ENCODE results near the gene IPCEF1. TPM values are rescaled to one million over a fixed set of nuclear protein-coding genes. Genes with fewer than 3 reads are reported as not detected.

Gene IPCEF1
- total RNA-seq, 2 donors from 2014 or later: 0.51 to 0.93 TPM

DNA sequence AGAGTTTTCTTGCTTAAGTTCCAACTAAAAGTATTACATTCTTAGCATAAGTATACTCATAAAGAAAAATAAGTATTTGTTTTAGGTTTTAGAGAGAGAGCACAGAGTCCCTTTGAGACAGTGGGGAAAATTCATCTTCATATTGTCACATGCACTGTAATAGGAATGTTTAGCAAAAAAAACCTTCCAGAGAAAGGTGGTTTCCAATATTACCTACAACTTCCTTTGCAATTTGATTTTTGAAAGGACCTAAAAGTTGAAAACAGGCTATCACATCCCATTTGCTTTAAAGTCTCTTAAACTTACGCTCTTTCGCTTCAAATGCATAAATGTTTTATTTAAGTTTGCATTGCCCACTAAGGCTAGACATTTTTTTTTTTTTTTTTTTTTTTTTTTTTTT is 231.2 kb downstream of the IPCEF1 start:
- no peak overlapping the region for H3K4me3 ChIP-seq
- no peak overlapping the region for H3K27ac ChIP-seq
- no peaks in the 10 kb centered on the region for H3K36me3 ChIP-seq
- no peaks in the 10 kb centered on the region for H3K4me1 ChIP-seq
- DNase-seq (ENCODE audit: low spot score): no peak
- no peaks in the 10 kb centered on the region for H3K27me3 ChIP-seq
- peaks cover 0 to 8% of the 10 kb centered on the region in 2 donors for H3K9me3 ChIP-seq
- TF ChIP-seq, protein P1, sequence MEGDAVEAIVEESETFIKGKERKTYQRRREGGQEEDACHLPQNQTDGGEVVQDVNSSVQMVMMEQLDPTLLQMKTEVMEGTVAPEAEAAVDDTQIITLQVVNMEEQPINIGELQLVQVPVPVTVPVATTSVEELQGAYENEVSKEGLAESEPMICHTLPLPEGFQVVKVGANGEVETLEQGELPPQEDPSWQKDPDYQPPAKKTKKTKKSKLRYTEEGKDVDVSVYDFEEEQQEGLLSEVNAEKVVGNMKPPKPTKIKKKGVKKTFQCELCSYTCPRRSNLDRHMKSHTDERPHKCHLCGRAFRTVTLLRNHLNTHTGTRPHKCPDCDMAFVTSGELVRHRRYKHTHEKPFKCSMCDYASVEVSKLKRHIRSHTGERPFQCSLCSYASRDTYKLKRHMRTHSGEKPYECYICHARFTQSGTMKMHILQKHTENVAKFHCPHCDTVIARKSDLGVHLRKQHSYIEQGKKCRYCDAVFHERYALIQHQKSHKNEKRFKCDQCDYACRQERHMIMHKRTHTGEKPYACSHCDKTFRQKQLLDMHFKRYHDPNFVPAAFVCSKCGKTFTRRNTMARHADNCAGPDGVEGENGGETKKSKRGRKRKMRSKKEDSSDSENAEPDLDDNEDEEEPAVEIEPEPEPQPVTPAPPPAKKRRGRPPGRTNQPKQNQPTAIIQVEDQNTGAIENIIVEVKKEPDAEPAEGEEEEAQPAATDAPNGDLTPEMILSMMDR (IDR thresholded peaks at IDR 0.05): no peak

DNA sequence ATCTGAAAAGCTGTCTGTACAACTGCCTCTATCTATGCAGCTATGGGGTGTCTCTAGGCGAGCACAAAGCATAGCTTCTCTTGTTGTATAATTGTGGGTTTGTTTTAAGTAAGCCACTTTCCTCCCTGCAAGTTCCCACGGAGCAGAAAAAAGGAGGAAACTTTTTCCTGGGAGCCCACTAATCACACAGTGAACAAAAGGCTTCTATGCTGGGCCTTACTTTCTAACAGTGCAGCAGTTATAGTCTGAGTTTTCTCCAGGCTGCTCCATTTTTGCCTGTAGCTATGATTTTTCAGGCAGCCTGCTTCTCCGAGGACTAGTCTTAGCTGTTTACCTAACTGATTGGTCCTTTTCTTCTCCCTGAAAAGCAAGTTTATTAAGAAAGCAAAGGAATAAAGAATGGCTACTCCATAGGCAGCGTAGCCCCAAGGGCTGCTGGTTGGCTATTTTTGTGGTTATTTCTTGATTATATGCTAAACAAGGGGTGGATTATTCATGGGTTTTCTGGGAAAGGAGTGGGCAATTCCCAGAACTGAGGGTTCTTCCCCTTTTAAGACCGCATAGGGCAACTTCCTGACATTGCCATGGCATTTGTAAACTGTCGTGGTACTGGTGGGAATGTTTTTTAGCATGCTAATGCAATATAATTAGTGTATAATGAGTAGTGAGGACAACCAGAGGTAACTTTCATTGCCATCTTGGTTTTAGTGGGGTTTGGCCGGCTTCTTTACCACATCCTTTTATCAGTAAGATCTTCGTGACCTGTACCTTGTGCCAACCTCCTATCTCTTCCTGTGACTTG is 233.2 kb downstream of the IPCEF1 start:
- Histone ChIP-seq H3K4me3 (no peak overlapping the region), H3K27ac (no peak overlapping the region), H3K9me3 (peaks cover 0 to 8% of the 10 kb centered on the region in 2 donors), H3K36me3 (no peaks in the 10 kb centered on the region), H3K27me3 (no peaks in the 10 kb centered on the region), H3K4me1 (no peaks in the 10 kb centered on the region)
- no peak for DNase-seq (ENCODE audit: low spot score)
- TF ChIP-seq, protein P1 (IDR thresholded peaks at IDR 0.05): no peak

DNA sequence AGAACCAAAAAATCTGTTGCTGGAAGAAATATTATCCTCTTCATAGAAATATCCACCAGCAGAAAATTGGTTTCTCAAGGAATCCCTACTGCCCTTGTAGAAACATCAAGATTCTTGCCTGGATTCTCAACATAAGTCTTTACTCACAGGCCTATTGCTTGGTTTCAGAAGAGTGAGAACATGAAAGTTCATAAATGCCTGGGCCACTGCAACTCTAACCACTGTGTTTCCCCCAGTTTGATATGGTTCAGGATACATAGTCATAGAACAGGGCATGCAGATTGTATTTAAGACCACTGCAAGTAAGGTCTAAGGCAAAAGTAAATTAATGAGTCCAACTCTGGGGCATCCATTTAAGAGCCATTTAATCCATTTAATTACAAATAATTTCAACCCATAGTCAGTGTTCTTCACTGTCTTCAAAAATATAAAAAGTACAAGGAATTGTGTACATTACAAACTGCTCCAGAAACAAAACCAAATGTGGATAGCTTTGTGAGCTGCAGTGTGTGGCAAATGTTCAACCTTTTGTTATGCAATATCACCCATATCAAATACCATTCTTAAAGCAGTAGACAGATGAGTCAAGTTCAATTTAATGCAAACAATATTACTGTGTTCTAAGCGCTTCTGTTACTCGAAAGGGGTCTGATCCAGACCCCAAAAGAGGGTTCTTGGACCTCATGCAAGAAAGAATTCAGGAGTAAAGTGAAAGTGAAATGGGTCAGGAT is 234.2 kb downstream of the IPCEF1 start:
- no peaks in the 10 kb centered on the region for H3K4me1 ChIP-seq
- no peaks in the 10 kb centered on the region for H3K27me3 ChIP-seq
- no peak overlapping the region for H3K4me3 ChIP-seq
- TF ChIP-seq, protein P1 (IDR thresholded peaks at IDR 0.05): no peak
- H3K27ac ChIP-seq: no peak overlapping the region
- H3K36me3 ChIP-seq: no peaks in the 10 kb centered on the region
- peaks cover 0 to 8% of the 10 kb centered on the region in 2 donors for H3K9me3 ChIP-seq
- no peak for DNase-seq (ENCODE audit: low spot score)

DNA sequence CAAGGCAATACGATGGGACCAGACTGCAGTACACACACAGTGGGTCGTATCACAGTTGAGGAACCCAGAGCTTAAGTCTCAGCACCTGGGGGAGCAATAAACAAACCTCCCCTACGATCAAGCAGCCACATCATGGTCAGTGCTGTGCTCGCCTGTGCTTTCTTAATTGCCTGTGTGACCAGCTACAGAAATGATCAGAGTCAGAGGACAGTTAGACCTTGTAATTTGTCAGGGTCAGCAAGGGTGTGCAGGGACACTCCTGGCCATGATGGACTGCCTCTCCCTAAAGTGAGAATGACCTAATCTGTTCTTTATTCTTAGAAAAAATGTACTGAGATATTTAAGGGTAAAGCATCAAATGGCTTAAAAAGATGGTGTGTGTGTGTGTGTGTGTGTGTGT is 239.1 kb downstream of the IPCEF1 start:
- Histone ChIP-seq H3K4me3 (no peak overlapping the region), H3K27ac (no peak overlapping the region), H3K27me3 (no peaks in the 10 kb centered on the region), H3K9me3 (peaks cover 0 to 4% of the 10 kb centered on the region in 2 donors), H3K36me3 (no peaks in the 10 kb centered on the region), H3K4me1 (no peaks in the 10 kb centered on the region)
- no peak for DNase-seq (ENCODE audit: low spot score)
- TF ChIP-seq, protein P1 (IDR thresholded peaks at IDR 0.05): no peak

DNA sequence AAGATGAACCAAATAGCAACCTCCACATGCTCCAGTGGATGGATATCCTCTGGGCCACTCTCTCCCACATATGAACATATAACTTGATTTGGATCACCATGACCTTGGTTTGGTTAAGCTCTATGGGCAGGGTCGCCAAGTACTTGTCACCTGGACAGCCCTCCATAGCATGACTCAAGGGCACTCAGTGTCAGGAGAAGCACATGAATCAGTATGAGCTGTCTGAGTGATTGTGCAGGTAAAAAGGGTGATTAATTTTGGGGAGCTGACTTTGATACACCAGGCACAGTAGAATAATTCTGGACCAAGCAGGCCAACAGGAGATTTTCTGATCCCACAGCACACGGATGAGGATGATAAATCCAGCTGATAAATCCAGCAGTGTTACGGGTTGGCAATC is 243.2 kb downstream of the IPCEF1 start:
- H3K27me3 ChIP-seq: no peaks in the 10 kb centered on the region
- no peaks in the 10 kb centered on the region for H3K9me3 ChIP-seq
- TF ChIP-seq, protein P1 (IDR thresholded peaks at IDR 0.05): no peak
- H3K27ac ChIP-seq: no peak overlapping the region
- no peak for DNase-seq (ENCODE audit: low spot score)
- H3K4me1 ChIP-seq: no peaks in the 10 kb centered on the region
- H3K4me3 ChIP-seq: no peak overlapping the region
- no peaks in the 10 kb centered on the region for H3K36me3 ChIP-seq

Data from right atrium auricular region (tissue), 2 donors.